GM19351 (cell line): ENCODE results near the gene ANAPC4.

Experiments used
- ATAC-seq: cut with Tn5 transposase; IDR thresholded peaks from one replicate; pipeline ENCODE4 v1.9.1; 2021; ENCODE audit warnings: mild to moderate bottlenecking, moderate library complexity; ENCODE audit not compliant: unreplicated experiment

Gene ANAPC4

GRCh38 chr4:25377572-25378436 is 741 bp downstream of the ANAPC4 start:
- ATAC-seq = peak; percentile 12

- no peak for ATAC-seq
Measured at GRCh38 chr4:25378437-25378743, 1.3 kb downstream of the ANAPC4 start.

DNA sequence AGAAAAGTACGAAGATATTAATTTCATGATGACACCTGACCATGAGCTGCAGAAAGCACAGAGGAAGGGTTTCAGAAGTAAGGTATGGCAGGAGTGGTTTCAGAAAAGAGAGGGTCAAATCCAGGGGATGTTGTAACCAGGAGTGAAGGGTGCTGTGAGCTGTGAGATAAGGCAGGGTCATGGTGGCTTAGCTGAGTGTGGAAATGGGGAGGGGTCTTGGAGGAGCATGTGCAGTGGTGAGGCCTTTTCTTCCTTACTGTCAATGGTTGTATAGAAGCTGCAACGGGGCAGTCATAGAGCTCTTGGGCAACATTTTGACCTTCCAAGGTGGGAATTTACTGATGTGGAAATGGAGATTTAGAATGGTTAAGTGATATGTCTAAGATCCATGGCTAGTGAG is 2.5 kb downstream of the ANAPC4 start:
- no peak for ATAC-seq

DNA sequence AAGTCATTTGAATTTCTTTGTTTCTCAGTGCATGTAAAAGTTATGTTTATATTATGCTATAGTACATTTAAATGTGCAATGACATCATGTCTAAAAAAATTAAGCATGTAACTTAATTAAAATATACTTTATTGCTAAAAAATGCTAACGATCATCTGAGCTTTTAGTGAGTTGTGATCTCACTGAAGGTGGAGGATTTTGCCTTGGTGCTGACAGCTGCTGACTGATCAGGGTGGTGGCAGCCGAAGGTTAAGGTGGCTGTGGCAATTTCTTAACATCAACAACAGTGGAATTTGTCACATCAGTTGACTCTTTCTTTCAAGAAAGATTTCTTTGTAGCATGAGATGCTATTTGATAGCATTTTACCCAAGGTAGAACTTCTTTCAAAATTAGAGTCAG is 6.6 kb downstream of the ANAPC4 start:
- ATAC-seq = no peak

GRCh38 chr4:25386926-25387325 is 9.9 kb downstream of the ANAPC4 start:
- ATAC-seq = no peak

- no peak for ATAC-seq
Measured at GRCh38 chr4:25397305-25397704, 20.2 kb downstream of the ANAPC4 start.

DNA sequence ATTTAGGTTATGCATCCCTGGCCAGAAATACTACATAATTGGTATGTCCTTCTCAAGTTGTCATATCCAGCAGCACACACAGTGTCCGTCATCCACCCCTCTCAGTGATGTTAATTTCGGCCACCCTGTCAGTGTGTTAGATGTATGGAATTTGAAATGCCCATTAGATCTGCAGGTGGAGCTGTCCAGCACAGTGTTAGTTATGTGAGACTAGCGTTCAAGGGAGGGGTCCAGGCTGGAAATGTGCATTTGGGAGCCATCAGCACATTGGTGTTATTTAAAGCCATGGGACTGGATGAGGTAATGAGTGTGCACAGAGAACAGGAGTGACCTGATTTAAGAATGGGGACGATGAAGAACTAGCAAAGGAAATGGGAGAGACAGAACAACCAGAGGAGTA is 22.4 kb downstream of the ANAPC4 start:
- ATAC-seq = no peak

GRCh38 chr4:25401066-25401465 is 24.0 kb downstream of the ANAPC4 start:
- no peak for ATAC-seq

- no peak for ATAC-seq
Measured at GRCh38 chr4:25402521-25402920, 25.5 kb downstream of the ANAPC4 start.

GRCh38 chr4:25403699-25404098 is 26.6 kb downstream of the ANAPC4 start:
- ATAC-seq = no peak

- no peak for ATAC-seq
Measured at GRCh38 chr4:25405453-25405852, 28.4 kb downstream of the ANAPC4 start.

DNA sequence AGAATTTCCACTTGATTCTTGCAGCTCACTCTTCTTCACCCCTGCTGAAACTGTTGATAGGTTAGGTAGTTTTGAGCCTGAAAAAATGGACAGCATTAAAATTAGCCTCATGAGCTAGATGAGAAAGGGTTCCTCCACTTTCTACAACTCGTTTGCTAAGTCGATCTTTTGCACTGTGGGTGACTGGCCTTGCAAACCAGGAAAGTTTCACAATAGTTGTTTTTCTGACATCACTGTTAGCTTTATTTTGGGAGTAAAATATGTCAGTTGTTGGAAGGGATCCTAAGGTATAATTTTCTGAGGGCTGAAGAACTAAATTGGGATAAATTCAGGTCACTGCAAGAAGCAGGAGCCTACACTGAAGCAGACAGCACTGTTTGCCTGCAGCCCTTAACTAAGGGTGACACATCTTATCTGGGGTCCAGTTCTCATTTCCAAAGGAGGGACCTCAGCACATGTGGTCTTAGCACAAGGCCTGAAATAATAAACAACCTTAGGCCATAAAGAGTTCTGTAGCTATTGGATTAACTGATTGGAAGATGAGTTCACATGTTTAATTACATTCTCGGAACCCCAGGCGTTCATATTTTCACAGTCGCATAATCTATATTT is 29.1 kb downstream of the ANAPC4 start:
- no peak for ATAC-seq

DNA sequence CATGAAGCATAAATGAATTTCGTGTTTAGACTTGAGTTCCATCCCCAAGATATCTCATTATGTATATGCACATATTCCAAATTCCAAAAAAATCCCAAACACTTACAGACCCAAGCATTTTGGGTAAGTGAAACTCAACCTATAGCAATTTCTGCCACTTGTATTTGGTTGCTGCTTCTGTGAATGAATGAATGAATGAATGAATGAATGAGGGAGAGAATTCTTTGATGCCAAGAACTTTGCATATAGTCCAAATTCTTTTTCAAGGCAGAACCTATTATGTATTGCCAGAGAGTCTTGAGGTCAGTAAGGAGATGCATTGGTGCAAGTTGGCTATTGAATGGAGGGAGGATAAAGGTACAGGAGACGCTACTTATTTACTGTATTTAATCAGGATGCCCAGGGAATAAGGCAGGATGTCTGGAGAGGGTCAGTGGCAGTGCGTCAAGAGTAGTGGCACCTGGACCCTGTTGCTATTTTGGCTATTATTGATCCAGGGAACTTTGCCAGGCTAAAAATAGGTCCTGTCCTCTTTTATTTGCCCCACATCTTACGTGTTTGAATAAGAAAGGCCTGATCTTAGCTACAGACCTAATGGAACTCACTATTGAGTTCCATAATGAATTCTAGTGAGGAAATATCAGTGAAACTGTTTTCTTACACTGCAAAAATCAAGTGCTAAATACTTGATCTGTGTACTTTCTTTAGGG is 33.9 kb downstream of the ANAPC4 start:
- ATAC-seq = no peak

- no peak for ATAC-seq
Measured at GRCh38 chr4:25413261-25413660, 36.2 kb downstream of the ANAPC4 start.

DNA sequence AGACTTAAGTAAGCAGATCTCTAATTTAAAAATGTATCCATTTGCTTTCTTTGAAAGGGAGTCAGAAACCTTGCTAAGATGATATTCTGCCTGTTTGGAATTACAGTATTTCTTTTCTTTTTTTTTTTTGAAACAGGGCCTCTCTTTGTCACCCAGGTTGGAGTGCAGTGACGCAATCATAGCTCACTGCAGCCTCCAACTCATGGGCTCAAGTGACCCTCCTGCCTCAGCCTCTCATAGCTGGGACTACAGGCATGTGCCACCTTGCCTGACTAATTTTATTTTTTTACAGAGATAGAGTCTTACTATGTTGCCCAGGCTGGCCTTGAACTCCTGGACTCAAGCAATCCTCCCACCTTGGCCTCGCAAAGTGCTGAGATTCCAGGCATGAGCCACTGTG is 40.0 kb downstream of the ANAPC4 start:
- ATAC-seq = no peak

DNA sequence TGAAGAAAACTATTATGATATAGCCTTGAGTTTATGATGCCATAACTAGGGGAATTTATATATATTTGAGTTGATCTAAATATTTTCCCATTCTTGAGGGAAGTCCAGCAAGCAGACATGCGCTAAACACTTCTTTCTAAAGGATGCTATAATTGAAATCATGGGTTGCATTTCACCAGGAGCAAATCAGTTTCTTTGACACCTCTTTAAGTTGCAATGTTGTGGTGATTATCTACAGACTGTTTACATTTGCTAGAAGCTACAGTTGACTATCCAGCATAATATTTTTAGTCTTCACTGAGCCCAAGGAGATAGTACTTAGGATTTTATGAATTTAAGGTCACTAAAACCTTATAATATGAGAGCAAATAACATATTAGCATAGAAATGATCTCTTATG is 43.9 kb downstream of the ANAPC4 start:
- no peak for ATAC-seq

GRCh38 chr4:25421816-25422525 is 44.9 kb downstream of the ANAPC4 start:
- peak; percentile 57 for ATAC-seq

GRCh38 chr4:25423548-25423947 is 46.5 kb downstream of the ANAPC4 start:
- ATAC-seq = no peak

DNA sequence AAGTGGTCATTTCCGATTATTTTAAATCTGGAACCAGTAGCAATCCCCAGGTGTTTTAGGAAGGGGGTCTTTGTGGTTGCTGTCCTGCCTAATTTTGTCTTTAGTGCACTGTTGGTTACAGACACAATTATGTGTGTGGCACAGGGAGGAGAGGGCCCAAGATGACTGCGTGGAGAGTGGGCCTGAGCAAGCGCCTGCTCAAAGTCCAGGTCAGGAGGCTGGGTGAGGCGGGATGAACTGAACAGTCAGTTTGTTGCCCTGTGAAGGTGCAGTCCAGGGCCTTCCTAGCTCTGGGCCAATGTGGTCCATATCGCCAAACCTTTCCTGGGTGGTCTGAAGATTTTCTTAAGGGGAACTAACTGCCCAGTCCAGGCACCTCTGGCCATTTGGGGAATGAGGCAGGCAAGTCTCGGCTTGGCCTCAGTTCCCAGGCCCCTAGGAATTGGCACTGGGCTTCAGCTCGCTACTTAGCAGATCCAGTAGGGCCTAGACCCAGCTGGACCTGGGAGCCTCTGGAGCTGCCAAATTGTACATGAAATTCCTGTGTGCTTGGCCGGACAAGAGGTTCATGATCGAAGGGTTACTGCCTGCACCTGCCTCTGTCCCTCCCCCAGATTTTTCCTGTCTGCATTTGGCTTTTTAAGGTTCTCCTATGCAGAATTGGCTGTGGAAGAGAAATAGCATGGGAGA is 47.6 kb downstream of the ANAPC4 start:
- ATAC-seq = no peak

- ATAC-seq = no peak
Measured at GRCh38 chr4:25425361-25425760, 48.3 kb downstream of the ANAPC4 start.

- ATAC-seq = no peak
Measured at GRCh38 chr4:25427871-25428270, 50.8 kb downstream of the ANAPC4 start.
